Vagina (tissue), 2 donors: ENCODE results near the gene TNNI2. TPM values are rescaled to one million over a fixed set of nuclear protein-coding genes. Genes with fewer than 3 reads are reported as not detected.

ENCODE experiments used
- DNase-seq, 2 donors: peaks; one replicate each; pipeline ENCODE4 v3.0.0-alpha.2; 2017; ENCODE audit errors: extremely low spot score in 2 of 2
- H3K27ac ChIP-seq: fragments of 200-600 bp; sonication (generic); one replicate; pipeline ENCODE4 v1.5.1; 2019
- H3K27me3 ChIP-seq: fragments of 200-600 bp; sonication (generic); one replicate; pipeline ENCODE4 v1.5.1; 2019
- H3K36me3 ChIP-seq, 2 donors: fragments of 200-600 bp; sonication (generic); one replicate each; pipeline ENCODE4 v1.5.1; 2017 to 2019
- H3K4me1 ChIP-seq: fragments of 200-600 bp; sonication (generic); one replicate; pipeline ENCODE4 v1.5.1; 2019
- H3K4me3 ChIP-seq, 2 donors: fragments of 200-600 bp; sonication (generic); 1 replicate in 1 of 2; 2 replicates in 1 of 2; pipeline ENCODE4 v1.5.1; 2016 to 2019
- H3K9me3 ChIP-seq: fragments of 200-600 bp; sonication (generic); one replicate; pipeline ENCODE4 v1.5.1; 2019
- POLR2A ChIP-seq, 2 donors: fragments of 450-650 bp; IDR thresholded peaks; one replicate each; pipeline ENCODE4 v1.6.1; 2017; ENCODE audit warnings: antibody characterized with exemption in 2 of 2, mild to moderate bottlenecking in 2 of 2, moderate library complexity in 2 of 2
- POLR2AphosphoS5 ChIP-seq, 2 donors: sonication (generic); formaldehyde crosslinking; IDR thresholded peaks; one replicate each; pipeline ENCODE4 v1.9.0; 2017; ENCODE audit warnings: antibody characterized with exemption in 2 of 2, mild to moderate bottlenecking in 2 of 2, low read depth in 1 of 2; ENCODE audit not compliant: insufficient read depth in 1 of 2
- intact Hi-C: fragments of 100-400 bp; cut with DNase I; formaldehyde crosslinking; loops from one replicate; pipeline ENCODE4 v1.15.1; 2023
- total RNA-seq: library from RNA; depleted of rRNA; stranded (reverse); fragments of >200 nt; gene quantifications from one replicate; pipeline ENCODE4 v1.2.3, GENCODE V29; 2016
- TF ChIP-seq, protein P1 (sequence below), 3 experiments: fragments of 450-650 bp in 2 of 3; fragments of 200-600 bp in 1 of 3; sonication (generic) in 1 of 3; IDR thresholded peaks; one replicate each; pipeline ENCODE4 v1.5.1; 2017 to 2019; ENCODE audit warnings: antibody characterized with exemption in 3 of 3, mild to moderate bottlenecking in 2 of 3, moderate library complexity in 2 of 3

The TNNI2 gene
- total RNA-seq, 1 donor from 2014 or later, result not detected

DNA sequence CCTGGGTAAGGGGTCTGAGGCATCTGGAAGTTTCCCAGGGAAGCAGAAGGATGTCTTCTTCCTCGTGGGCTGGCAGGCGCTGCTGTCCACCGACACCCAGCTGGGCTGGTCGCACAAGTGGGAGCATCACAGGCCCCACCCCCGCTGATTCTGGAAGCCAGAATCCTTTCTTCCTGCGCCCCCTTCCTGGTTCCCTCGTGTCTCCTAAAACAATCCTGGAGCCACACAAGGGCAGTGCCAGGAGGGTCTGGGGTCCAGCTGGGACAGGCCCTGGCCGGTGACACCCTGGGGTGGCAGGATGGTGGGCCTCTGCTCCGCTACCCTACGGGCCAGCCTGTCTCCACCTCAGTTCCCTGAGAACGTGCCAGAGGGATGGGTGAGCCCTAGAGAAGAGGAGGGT, 18.3 kb downstream of the TNNI2 start:
- H3K27ac ChIP-seq, result no peak overlapping the region
- no peak overlapping the region for H3K4me3 ChIP-seq
- H3K4me1 ChIP-seq, result no peaks in the 10 kb centered on the region
- no peak for DNase-seq
- H3K27me3 ChIP-seq, result no peaks in the 10 kb centered on the region
- H3K36me3 ChIP-seq, result no peaks in the 10 kb centered on the region
- H3K9me3 ChIP-seq, result no peaks in the 10 kb centered on the region
- TF ChIP-seq POLR2AphosphoS5 (IDR thresholded peaks at IDR 0.05; ENCODE audit: insufficient read depth in 1 of 2, low read depth in 1 of 2), result no peak
- TF ChIP-seq, protein P1, sequence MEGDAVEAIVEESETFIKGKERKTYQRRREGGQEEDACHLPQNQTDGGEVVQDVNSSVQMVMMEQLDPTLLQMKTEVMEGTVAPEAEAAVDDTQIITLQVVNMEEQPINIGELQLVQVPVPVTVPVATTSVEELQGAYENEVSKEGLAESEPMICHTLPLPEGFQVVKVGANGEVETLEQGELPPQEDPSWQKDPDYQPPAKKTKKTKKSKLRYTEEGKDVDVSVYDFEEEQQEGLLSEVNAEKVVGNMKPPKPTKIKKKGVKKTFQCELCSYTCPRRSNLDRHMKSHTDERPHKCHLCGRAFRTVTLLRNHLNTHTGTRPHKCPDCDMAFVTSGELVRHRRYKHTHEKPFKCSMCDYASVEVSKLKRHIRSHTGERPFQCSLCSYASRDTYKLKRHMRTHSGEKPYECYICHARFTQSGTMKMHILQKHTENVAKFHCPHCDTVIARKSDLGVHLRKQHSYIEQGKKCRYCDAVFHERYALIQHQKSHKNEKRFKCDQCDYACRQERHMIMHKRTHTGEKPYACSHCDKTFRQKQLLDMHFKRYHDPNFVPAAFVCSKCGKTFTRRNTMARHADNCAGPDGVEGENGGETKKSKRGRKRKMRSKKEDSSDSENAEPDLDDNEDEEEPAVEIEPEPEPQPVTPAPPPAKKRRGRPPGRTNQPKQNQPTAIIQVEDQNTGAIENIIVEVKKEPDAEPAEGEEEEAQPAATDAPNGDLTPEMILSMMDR (IDR thresholded peaks at IDR 0.05), result no peak
- TF ChIP-seq POLR2A (IDR thresholded peaks at IDR 0.05), result no peak
- intact Hi-C loops, result loop anchor here (10.0 kb wide), 1 partner anchor 1018 kb away; no protein-coding TSS in a partner anchor

DNA sequence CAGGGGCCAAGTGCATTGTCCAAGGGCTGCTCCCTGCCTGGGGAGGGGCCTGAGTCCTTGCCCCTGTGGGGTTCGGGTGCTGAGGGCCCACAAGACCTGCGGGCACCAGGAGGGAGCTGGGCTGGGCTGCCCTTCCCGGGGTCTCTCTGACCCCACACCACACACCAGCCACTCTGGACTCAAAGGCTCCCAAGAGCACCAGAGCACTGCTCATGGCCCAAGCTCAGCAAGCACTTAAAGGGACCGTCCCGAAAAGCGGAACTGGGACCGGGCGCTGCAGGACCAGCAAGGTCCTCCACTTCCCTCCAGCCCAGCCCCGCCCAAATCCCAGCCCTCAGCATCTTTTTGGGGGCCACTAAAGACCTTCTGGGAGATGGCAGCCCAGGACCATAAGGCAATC, 19.4 kb downstream of the TNNI2 start:
- Histone ChIP-seq H3K4me3 (no peak overlapping the region), H3K4me1 (peaks cover 3% of the 10 kb centered on the region), H3K36me3 (no peaks in the 10 kb centered on the region), H3K27ac (no peak overlapping the region), H3K9me3 (no peaks in the 10 kb centered on the region), H3K27me3 (no peaks in the 10 kb centered on the region)
- intact Hi-C loops, result loop anchor here (10.0 kb wide), 1 partner anchor 1017 kb away; no protein-coding TSS in a partner anchor
- TF ChIP-seq POLR2AphosphoS5 (IDR thresholded peaks at IDR 0.05; ENCODE audit: insufficient read depth in 1 of 2, low read depth in 1 of 2), result no peak
- TF ChIP-seq POLR2A (IDR thresholded peaks at IDR 0.05), result no peak
- TF ChIP-seq, protein P1 (IDR thresholded peaks at IDR 0.05), result no peak
- no peak for DNase-seq

DNA sequence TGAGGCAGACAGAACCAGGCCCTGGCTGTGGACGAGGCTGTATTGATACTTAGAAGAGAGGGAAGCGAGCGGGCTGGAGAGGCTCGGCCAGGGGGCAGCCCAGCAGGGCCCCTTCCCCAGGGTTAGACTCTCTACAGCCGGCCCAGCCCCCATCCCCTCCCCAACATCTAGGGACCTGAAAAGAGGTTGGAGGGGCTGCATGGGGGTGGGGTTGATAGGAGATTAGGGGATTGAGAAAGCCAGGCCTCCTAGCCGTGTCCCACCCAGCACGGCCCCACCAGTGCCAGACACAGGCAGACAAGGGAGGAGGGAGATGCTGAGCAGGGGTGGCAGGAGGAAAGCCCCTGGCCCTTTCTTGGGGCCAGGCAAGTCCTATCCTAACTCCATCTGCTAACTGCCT, 19.8 kb downstream of the TNNI2 start:
- H3K27me3 ChIP-seq, result no peaks in the 10 kb centered on the region
- H3K4me3 ChIP-seq, result no peak overlapping the region
- H3K36me3 ChIP-seq, result no peaks in the 10 kb centered on the region
- DNase-seq, result no peak
- H3K27ac ChIP-seq, result no peak overlapping the region
- intact Hi-C loops, result loop anchor here (10.0 kb wide), 1 partner anchor 1016 kb away; no protein-coding TSS in a partner anchor
- TF ChIP-seq POLR2A (IDR thresholded peaks at IDR 0.05) (no peak), POLR2AphosphoS5 (IDR thresholded peaks at IDR 0.05; ENCODE audit: insufficient read depth in 1 of 2, low read depth in 1 of 2) (no peak)
- TF ChIP-seq, protein P1 (IDR thresholded peaks at IDR 0.05), result no peak
- H3K9me3 ChIP-seq, result no peaks in the 10 kb centered on the region
- peaks cover 7% of the 10 kb centered on the region for H3K4me1 ChIP-seq

DNA sequence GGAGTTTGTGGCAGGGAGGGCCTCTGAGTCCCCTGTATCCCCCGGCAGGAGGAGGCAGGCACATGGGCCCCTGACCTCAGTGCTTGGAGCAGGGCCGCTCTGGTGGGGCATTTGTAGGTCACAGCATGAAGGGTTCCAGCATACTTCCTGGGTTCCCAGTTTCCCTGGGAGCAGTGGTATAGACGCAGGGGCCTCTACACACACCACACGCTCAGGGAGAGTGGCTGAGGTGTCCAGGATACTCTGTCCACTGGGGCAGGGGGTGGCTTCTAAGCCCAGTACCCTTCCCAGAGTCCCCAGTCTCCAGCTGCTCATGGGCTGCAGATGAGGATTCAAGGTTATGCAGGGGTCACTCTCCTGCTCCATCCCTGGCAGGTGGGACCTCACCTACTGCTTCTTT, 20.2 kb downstream of the TNNI2 start:
- H3K9me3 ChIP-seq, result no peaks in the 10 kb centered on the region

GRCh38 chr11:1860108-1860507, 21.3 kb downstream of the TNNI2 start:
- intact Hi-C loops, result no loop called here
- H3K4me1 ChIP-seq, result peaks cover 22% of the 10 kb centered on the region
- TF ChIP-seq POLR2A (IDR thresholded peaks at IDR 0.05), result no peak
- TF ChIP-seq, protein P1 (IDR thresholded peaks at IDR 0.05), result no peak
- TF ChIP-seq POLR2AphosphoS5 (IDR thresholded peaks at IDR 0.05; ENCODE audit: insufficient read depth in 1 of 2, low read depth in 1 of 2), result no peak

More for the DNA sequence above, 20.2 kb downstream of the TNNI2 start:
- H3K27ac ChIP-seq, result no peak overlapping the region
- H3K4me3 ChIP-seq, result no peak overlapping the region
- DNase-seq, result no peak
- TF ChIP-seq, protein P1 (IDR thresholded peaks at IDR 0.05), result no peak
- no peak for TF ChIP-seq POLR2AphosphoS5 (IDR thresholded peaks at IDR 0.05; ENCODE audit: insufficient read depth in 1 of 2, low read depth in 1 of 2)
- no peak for TF ChIP-seq POLR2A (IDR thresholded peaks at IDR 0.05)
- peaks cover 11% of the 10 kb centered on the region for H3K4me1 ChIP-seq
- no peaks in the 10 kb centered on the region for H3K36me3 ChIP-seq
- intact Hi-C loops, result loop anchor here (10.0 kb wide), 1 partner anchor 1016 kb away; no protein-coding TSS in a partner anchor
- no peaks in the 10 kb centered on the region for H3K27me3 ChIP-seq

More at GRCh38 chr11:1860108-1860507, 21.3 kb downstream of the TNNI2 start:
- Histone ChIP-seq H3K9me3 (no peaks in the 10 kb centered on the region), H3K4me3 (no peak overlapping the region), H3K27ac (no peak overlapping the region), H3K27me3 (no peaks in the 10 kb centered on the region), H3K36me3 (no peaks in the 10 kb centered on the region)
- DNase-seq, result no peak
